HEK293 (cell line): Measurements from ENCODE around the gene L2HGDH.

Source experiments
- CTCF ChIA-PET: fragments of 350-600 bp; formaldehyde crosslinking; extraction: SDS; loops from one replicate; lab custom pipeline; 2021; ENCODE audit warnings: antibody characterized with exemption; lab: Yijun Ruan, JAX
- POLR2A ChIA-PET: fragments of 300-600 bp; formaldehyde crosslinking; extraction: SDS; loops from one replicate; lab custom pipeline; 2020; ENCODE audit warnings: antibody characterized with exemption, inconsistent platforms; lab: Yijun Ruan, JAX
- H3K27ac ChIP-seq: fragments of 200-500 bp; sonication (Bioruptor generic); 2 replicates; pipeline ENCODE4 v1.5.1; 2014; ENCODE audit warnings: low read depth, low read length, control low read depth, inconsistent platforms; ENCODE audit errors: extremely low read depth
- H3K36me3 ChIP-seq, 2 experiments: fragments of 200-500 bp in 1 of 2; sonication (Bioruptor generic) in 1 of 2; 1 replicate in 1 of 2; 2 replicates in 1 of 2; pipeline ENCODE4 v1.5.1; 2014 to 2017; ENCODE audit warnings: inconsistent platforms in 2 of 2, low read length in 2 of 2; ENCODE audit not compliant: control insufficient read depth in 2 of 2, insufficient read depth in 1 of 2
- H3K4me1 ChIP-seq: fragments of 200-500 bp; sonication (Bioruptor generic); 2 replicates; pipeline ENCODE4 v1.5.1; 2014; ENCODE audit warnings: mild to moderate bottlenecking, low read length, inconsistent platforms; ENCODE audit not compliant: control insufficient read depth, insufficient read depth
- H3K4me3 ChIP-seq: 2 replicates; pipeline ENCODE4 v1.5.1; 2011; ENCODE audit warnings: low read depth, mild to moderate bottlenecking, control low read depth, low read length, moderate library complexity
- H3K9me3 ChIP-seq: fragments of 200-500 bp; sonication (Bioruptor generic); 2 replicates; pipeline ENCODE4 v1.5.1; 2014; ENCODE audit warnings: low read depth, low read length, inconsistent platforms; ENCODE audit not compliant: control insufficient read depth, insufficient read depth
- CTCF ChIP-seq: fragments of 450-650 bp; formaldehyde crosslinking; IDR thresholded peaks from 2 replicates; pipeline ENCODE4 v1.5.1; 2016; ENCODE audit warnings: missing biosample characterization, missing genetic modification characterization
- FEZF1 ChIP-seq: fragments of 450-650 bp; formaldehyde crosslinking; IDR thresholded peaks from 2 replicates; pipeline ENCODE4 v1.5.1; 2016; ENCODE audit warnings: missing biosample characterization, missing genetic modification characterization
- KLF8 ChIP-seq: fragments of 450-650 bp; formaldehyde crosslinking; IDR thresholded peaks from 2 replicates; pipeline ENCODE4 v1.5.1; 2016; ENCODE audit warnings: missing biosample characterization, missing genetic modification characterization
- OSR2 ChIP-seq: fragments of 450-650 bp; formaldehyde crosslinking; IDR thresholded peaks from 2 replicates; pipeline ENCODE4 v1.5.1; 2016; ENCODE audit warnings: missing biosample characterization, missing genetic modification characterization
- SP3 ChIP-seq: fragments of 450-650 bp; formaldehyde crosslinking; IDR thresholded peaks from 2 replicates; pipeline ENCODE4 v1.5.1; 2016; ENCODE audit warnings: missing biosample characterization, missing genetic modification characterization
- TCF7L2 ChIP-seq: IDR thresholded peaks from 2 replicates; pipeline ENCODE4 v1.6.1; 2011; ENCODE audit warnings: low read depth, mild to moderate bottlenecking, inconsistent platforms, low read length, moderate library complexity, borderline replicate concordance
- TSHZ1 ChIP-seq: fragments of 450-650 bp; formaldehyde crosslinking; IDR thresholded peaks from 2 replicates; pipeline ENCODE4 v1.5.1; 2016; ENCODE audit warnings: missing biosample characterization, missing genetic modification characterization, borderline replicate concordance
- ZBTB21 ChIP-seq: fragments of 450-650 bp; formaldehyde crosslinking; IDR thresholded peaks from 2 replicates; pipeline ENCODE4 v1.5.1; 2017; ENCODE audit warnings: missing biosample characterization, missing genetic modification characterization
- ZFP3 ChIP-seq: fragments of 450-650 bp; formaldehyde crosslinking; IDR thresholded peaks from 2 replicates; pipeline ENCODE4 v1.5.1; 2016; ENCODE audit warnings: low read depth, missing biosample characterization, missing genetic modification characterization
- ZNF10 ChIP-seq: fragments of 450-650 bp; formaldehyde crosslinking; IDR thresholded peaks from 2 replicates; pipeline ENCODE4 v1.5.1; 2017; ENCODE audit warnings: missing biosample characterization, missing genetic modification characterization
- ZNF211 ChIP-seq: fragments of 450-650 bp; formaldehyde crosslinking; IDR thresholded peaks from 2 replicates; pipeline ENCODE4 v1.5.1; 2016; ENCODE audit warnings: low read depth, missing biosample characterization, missing genetic modification characterization
- ZNF311 ChIP-seq: fragments of 450-650 bp; formaldehyde crosslinking; IDR thresholded peaks from 2 replicates; pipeline ENCODE4 v1.5.1; 2017; ENCODE audit warnings: missing biosample characterization, missing genetic modification characterization, borderline replicate concordance
- ZNF341 ChIP-seq: fragments of 450-650 bp; formaldehyde crosslinking; IDR thresholded peaks from 2 replicates; pipeline ENCODE4; 2016; ENCODE audit warnings: low read depth, missing biosample characterization, missing genetic modification characterization
- ZNF394 ChIP-seq: fragments of 450-650 bp; formaldehyde crosslinking; IDR thresholded peaks from 2 replicates; pipeline ENCODE4 v1.5.1; 2016; ENCODE audit warnings: missing biosample characterization, missing genetic modification characterization, mild to moderate bottlenecking, moderate library complexity, borderline replicate concordance
- ZNF626 ChIP-seq: fragments of 450-650 bp; sonication (Bioruptor Pico); formaldehyde crosslinking; IDR thresholded peaks from 2 replicates; pipeline ENCODE4 v1.5.1; 2018; ENCODE audit warnings: missing biosample characterization, missing genetic modification characterization, inconsistent platforms
- ZNF670 ChIP-seq: fragments of 450-650 bp; formaldehyde crosslinking; IDR thresholded peaks from 2 replicates; pipeline ENCODE4 v1.5.1; 2016; ENCODE audit warnings: missing biosample characterization, missing genetic modification characterization, low read depth
- ZNF777 ChIP-seq: fragments of 450-650 bp; formaldehyde crosslinking; IDR thresholded peaks from 2 replicates; pipeline ENCODE4 v1.5.1; 2017; ENCODE audit warnings: missing biosample characterization, missing genetic modification characterization, borderline replicate concordance

Gene L2HGDH

GRCh38 chr14:50342221-50343078, 30.4 kb upstream of the L2HGDH start (continued):
- TF ChIP-seq ZFP3, result no peak
- no peak for TF ChIP-seq ZNF211 (tag by site-specific recombination)
- no peak for TF ChIP-seq ZNF670 (tag by site-specific recombination)
- TF ChIP-seq ZNF777 (tag by site-specific recombination), result no peak
- no peak for TF ChIP-seq TCF7L2
- no peak for TF ChIP-seq ZNF626 (tag by site-specific recombination)
- no peak for TF ChIP-seq ZBTB21
- no peak for TF ChIP-seq ZNF394 (tag by site-specific recombination)
- no peak for TF ChIP-seq ZNF311 (tag by site-specific recombination)
- TF ChIP-seq OSR2 (tag by site-specific recombination), result no peak
- TF ChIP-seq CTCF (tag by site-specific recombination), result peak; percentile 65
- TF ChIP-seq FEZF1 (tag by site-specific recombination), result no peak
- no peak for TF ChIP-seq TSHZ1 (tag by site-specific recombination)
- TF ChIP-seq KLF8 (tag by site-specific recombination), result no peak
- no peak for TF ChIP-seq SP3 (tag by site-specific recombination)
- no peak for TF ChIP-seq ZNF10 (tag by site-specific recombination)
- no peak for TF ChIP-seq ZNF341 (tag by site-specific recombination)

GRCh38 chr14:50340963-50341362, 28.9 kb upstream of the L2HGDH start:
- no peaks in the 10 kb centered on the region for H3K9me3 ChIP-seq
- peaks cover 0 to 3% of the 10 kb centered on the region in 2 experiments; a peak in 1 of 3 replicates for H3K36me3 ChIP-seq
- no peak overlapping the region for H3K4me3 ChIP-seq
- peaks cover 14% of the 10 kb centered on the region; the same call in 1 of the 2 replicates for H3K4me1 ChIP-seq
- CTCF ChIA-PET, result interaction anchor here (0.6 to 1.4 kb wide), 3 partner anchors 13 to 158 kb away, joined by 3 read pairs; no protein-coding TSS in a partner anchor
- no peak overlapping the region for H3K27ac ChIP-seq
- TF ChIP-seq ZNF777 (tag by site-specific recombination), result no peak
- peak; percentile 35; the same call in 1 of the 2 replicates for TF ChIP-seq CTCF (tag by site-specific recombination)
- POLR2A ChIA-PET, result interaction anchor here (0.6 kb wide), 1 partner anchor 449 kb away, joined by 3 read pairs; no protein-coding TSS in a partner anchor
